NK-92 (cell line): Measurements from ENCODE around the gene LRRC56.
A peak's percentile ranks its signal among the peaks of the same experiment; 100 is the strongest.

Source experiments
- DNase-seq: peaks from one replicate; lab custom pipeline; 2025; ENCODE audit not compliant: unreplicated experiment; lab: John Stamatoyannopoulos, UW

The LRRC56 gene

GRCh38 chr11:556662-557256 is 19.4 kb downstream of the LRRC56 start:
- DNase-seq, result no peak

DNA sequence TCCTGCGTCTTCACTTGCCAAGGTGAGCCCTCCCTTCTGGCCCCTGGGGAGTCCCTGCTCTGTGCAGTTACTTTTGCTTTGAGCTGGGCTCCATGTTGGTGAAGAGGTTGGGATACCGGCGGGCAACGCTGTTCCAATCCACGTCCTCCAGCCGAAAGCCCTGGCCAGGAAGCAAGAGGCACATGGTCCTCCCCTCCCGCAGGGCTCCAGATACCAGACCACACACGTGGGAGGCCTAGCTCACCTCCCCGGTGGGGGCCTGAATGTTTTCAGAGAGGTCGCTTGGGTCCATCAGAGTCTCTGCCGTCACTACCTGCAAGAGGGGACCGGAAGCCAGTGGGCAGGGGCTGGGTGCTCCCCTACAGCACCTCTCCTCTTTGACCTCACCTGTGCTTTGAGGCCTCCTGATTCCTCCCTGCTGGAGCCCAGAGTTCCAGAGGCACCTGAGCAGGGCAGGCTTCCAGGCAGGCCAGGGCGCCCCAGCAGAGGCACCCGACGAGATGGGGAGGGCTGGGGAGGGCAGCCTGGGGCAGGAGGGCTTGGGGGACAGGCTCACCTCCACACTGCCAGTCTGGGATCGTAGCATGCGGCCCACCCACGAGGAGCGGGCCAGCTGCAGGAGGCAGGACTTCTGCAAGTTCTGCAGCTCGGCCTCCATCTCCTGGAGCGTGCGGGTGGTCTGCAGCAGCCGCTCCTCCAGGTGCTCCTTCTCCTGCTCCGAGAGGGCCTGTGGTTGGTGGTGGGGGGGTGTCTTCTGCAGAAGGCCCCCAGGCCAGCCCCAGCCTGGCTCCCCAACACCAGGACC is 20.2 kb downstream of the LRRC56 start:
- DNase-seq, result no peak

GRCh38 chr11:558503-558902 is 21.2 kb downstream of the LRRC56 start:
- no peak for DNase-seq

- DNase-seq, result no peak
Observed at GRCh38 chr11:559020-559620, 21.8 kb downstream of the LRRC56 start.

- no peak for DNase-seq
Observed at GRCh38 chr11:559712-560304, 22.5 kb downstream of the LRRC56 start.

DNA sequence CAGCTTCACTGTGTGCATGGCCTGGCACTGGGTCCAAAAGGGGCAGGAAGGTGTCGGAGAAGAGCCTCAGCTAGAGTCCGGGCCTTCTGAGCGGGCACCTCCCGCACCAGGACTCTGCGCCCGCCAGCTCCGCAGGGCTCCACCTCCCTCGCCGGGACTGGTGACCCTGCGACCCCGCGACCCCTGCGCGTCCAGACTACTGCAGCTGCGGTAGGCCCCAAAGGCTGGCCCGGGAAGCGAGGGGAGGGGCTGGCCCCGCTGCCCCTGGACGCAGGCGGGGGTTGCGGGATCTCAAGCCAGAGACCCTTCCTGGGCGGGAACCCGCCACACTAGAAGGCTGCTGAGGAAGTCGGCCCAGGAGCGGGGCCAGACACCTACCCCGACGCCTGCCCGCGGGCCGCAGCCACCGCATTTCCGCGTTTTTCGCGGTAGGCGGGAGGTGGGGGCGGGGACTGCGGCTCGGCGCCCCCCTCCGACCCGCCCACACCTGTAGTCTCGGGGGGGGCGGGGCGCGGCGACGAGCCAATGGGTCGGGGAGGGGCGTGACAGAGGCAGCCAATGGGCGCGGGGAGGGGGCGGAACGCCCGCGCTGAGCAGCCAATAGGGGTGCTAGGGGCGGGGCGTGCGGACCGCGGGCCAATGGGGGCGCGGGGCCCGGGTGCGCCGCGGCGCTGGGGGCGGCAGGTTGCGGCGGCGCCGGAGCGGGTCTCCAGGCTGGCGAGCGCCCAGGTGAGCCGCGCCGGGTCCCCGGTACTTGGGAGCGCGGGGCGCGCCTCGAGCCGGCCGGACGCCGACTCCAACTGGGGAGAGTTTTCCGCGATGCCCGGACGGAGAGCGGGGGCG is 23.2 kb downstream of the LRRC56 start, which contains the start of the genes LMNTD2 and RASSF7:
Gene LMNTD2, minus strand, starts transcription at position 434 of the 843 bp plus-strand sequence. Its CDS starts 22 bp downstream, at position 412.
Gene RASSF7, plus strand, starts transcription at position 666 of the 843 bp plus-strand sequence. CDS start 799 bp downstream, outside the sequence.
- DNase-seq, result peak; percentile 58

GRCh38 chr11:561148-562003 is 24.0 kb downstream of the LRRC56 start:
- DNase-seq, result no peak

DNA sequence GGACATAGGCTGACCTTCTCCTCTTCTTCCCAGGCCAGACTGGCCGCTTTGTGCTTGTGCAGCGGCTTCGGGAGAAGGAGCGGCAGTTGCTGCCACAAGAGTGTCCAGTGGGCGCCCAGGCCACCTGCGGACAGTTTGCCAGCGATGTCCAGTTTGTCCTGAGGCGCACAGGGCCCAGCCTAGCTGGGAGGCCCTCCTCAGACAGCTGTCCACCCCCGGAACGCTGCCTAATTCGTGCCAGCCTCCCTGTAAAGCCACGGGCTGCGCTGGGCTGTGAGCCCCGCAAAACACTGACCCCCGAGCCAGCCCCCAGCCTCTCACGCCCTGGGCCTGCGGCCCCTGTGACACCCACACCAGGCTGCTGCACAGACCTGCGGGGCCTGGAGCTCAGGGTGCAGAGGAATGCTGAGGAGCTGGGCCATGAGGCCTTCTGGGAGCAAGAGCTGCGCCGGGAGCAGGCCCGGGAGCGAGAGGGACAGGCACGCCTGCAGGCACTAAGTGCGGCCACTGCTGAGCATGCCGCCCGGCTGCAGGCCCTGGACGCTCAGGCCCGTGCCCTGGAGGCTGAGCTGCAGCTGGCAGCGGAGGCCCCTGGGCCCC is 24.8 kb downstream of the LRRC56 start:
- DNase-seq, result no peak

GRCh38 chr11:563066-563811 is 25.9 kb downstream of the LRRC56 start:
- no peak for DNase-seq

DNA sequence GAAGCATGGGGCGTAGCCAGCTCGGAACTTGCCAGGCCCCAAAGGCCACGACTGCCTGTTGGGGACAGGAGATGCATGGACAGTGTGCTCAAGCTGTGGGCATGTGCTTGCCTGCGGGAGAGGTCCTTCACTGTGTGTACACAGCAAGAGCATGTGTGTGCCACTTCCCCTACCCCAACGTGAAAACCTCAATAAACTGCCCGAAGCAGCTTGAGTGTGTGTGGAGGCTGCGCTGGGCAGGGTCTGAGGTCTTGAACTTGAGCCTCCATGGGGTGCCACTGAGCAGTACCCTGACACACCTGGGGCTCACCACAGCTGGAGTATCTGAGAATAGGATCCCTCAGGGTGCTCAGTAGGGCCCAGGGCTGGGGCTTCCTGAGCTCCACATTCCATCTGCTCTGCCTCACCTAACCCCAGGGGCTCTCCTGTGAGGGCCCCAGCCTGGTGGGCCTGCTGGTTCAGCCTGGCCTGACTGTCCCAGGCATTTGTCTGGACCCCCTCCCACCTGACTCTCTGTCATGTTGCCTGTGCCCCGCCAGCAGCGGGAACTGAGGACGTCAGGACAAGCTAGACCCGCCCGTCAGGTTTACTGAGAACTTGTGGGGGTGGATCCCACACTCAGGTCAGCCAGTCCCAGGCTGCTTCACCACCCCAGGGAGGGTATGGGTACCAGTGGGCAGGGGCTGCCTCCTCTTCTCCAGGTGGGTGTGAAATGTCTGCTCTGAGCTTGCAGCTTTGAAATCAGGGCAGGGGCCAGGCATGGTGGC is 26.7 kb downstream of the LRRC56 start:
- no peak for DNase-seq

GRCh38 chr11:565921-566509 is 28.7 kb downstream of the LRRC56 start:
- DNase-seq, result no peak

GRCh38 chr11:567011-567628 is 29.8 kb downstream of the LRRC56 start:
- DNase-seq, result no peak

GRCh38 chr11:567629-568292 is 30.4 kb downstream of the LRRC56 start:
- DNase-seq, result no peak

GRCh38 chr11:568306-569157 is 31.2 kb downstream of the LRRC56 start:
- peak; percentile 66 for DNase-seq

- no peak for DNase-seq
Observed at GRCh38 chr11:569158-569885, 32.0 kb downstream of the LRRC56 start.
